Stimulated activated CD4-positive, alpha-beta T cell treated with anti-CD3 and anti-CD28 coated beads, Interleukin-1b, Interleukin-23, amount 100 ng/mL, for 24 hours (primary cell): ENCODE measurements around the gene KDM1A.
A peak's percentile ranks its signal among the peaks of the same experiment; 100 is the strongest.

Source experiments
- DNase-seq, 4 experiments: peaks; one replicate each; pipeline ENCODE4 v3.0.0-alpha.2; 2020; ENCODE audit warnings: low read depth in 4 of 4, low spot score in 1 of 4

Gene KDM1A

DNA sequence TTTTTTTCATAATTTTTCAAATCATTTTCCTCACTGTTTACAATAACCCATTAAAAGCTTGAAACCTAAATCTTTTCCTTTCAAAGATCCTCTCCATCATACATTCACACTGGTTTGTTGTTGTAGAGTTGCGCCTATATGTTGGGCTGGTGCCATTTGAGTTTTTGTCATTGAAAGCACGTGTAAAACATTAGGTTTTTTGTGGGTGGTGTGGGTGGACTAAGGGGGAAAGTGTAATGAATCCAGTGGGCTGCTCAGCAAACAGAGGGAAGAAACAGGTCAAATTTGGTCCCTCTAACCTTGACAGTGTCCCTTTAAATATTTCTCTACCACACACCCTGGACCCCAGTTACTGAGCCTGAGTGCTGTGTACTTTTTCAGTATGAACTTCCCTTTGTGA lies 46.8 kb downstream of the KDM1A start:
- no peak for DNase-seq

DNA sequence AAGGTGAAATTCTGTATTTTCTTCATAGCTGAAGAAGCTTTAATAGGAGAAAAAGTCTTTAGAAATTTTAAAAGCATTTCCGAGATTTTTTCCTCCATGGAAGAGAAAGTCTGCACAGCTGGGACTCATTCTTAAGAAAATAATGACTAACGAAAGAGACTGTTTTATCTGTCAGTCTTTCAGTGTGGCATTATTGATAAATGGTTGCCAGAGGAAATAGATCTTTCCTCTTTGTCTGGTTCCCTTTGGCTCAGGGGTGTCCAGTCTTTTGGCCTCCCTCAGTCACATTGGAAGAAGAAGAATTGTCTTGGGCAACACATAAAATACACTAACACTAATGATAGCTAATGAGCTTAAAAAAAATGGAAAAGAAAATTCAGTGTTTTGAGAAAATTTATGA lies 49.9 kb downstream of the KDM1A start:
- no peak for DNase-seq

DNA sequence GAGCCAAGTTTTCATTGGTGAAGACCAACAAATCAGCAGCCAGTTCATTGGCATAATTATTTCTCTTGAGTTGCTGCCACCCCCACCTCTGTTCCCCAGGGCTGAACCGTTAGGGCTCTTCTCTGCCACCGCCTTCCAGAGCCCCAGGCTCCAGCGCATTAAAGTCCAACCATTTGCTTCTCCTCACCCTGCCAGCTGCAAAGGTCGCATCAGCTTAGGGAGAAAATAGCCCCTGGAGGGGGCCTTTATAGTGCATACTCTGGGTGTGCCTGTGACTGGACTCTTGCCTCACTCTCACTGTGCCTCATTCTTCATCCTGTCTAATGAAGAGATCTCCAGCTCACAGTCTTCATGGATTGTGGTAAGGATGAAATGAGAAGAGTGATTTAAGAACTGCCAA lies 50.4 kb downstream of the KDM1A start:
- no peak for DNase-seq

DNA sequence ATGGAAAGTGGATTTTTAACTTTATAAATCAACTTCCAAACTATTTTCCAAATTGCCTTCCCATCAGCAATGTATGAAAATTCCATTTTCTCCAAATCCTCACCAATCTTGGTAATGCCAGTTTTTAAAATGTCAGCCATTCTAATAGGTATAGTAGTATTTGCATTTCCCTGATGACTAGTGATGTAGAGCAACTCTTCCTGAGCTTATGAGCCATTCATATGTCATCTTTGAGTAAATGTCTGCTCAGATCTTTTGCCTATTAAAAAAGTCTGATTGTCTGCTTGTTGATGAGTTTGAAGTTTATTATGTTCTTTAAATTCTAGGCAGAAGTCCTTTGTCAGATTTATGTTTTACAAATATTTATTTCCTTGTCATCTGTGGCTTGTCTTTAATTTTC lies 54.7 kb downstream of the KDM1A start:
- no peak for DNase-seq

DNA sequence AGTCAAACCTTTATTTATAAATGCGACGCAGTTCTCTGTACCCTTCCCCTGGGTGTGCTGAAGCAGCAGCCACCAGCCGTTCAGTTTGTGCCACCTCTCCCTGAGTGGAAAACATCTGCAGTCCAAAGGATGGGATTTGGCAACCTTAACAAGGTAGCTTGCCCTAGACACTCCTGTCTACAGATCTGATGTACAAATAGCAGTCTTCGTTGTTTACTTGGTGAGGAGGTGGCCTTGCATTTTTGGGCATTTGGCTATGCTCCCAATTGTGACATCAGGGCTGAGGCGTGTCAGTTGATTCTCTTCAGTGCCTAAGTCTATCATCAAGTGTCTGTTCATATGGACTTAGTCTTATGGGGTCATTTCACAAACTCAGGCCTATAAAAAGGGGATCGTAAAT lies 59.8 kb downstream of the KDM1A start:
- DNase-seq = no peak

DNA sequence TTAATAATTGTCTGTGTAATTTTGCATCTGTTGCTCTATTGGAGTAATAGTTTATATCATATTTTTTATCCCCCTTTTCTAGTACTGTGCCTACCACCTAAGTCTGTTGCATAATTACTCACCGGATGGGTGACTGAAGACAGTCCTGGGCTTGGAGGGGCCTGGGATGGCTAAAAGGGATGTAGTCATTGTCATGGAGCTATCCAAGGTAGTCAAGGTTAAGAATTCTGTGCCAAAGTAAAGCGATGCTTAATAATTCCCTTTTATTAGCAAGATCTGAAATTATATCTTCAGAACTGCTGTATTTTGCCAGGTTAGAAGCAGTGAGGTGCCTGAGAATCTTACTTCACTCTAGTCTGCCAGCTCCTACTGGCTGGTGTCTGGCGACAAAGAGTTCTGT lies 61.6 kb downstream of the KDM1A start:
- no peak for DNase-seq

DNA sequence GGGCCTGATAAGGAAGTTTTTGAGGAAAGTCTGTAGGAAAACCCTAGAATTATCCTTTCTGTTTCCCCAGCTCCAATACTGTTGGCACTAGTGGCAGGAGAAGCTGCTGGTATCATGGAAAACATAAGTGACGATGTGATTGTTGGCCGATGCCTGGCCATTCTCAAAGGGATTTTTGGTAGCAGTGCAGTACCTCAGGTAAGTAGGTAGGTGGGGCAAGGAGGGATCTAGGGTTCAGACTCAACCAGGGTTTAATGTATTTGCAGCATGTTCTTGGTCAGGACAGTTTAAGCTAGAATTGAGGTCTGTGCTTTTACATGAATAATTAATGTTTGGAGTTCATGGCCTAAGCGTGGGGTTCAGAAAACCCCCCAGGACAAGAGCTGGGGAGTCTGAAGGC lies 62.1 kb downstream of the KDM1A start:
- no peak for DNase-seq

DNA sequence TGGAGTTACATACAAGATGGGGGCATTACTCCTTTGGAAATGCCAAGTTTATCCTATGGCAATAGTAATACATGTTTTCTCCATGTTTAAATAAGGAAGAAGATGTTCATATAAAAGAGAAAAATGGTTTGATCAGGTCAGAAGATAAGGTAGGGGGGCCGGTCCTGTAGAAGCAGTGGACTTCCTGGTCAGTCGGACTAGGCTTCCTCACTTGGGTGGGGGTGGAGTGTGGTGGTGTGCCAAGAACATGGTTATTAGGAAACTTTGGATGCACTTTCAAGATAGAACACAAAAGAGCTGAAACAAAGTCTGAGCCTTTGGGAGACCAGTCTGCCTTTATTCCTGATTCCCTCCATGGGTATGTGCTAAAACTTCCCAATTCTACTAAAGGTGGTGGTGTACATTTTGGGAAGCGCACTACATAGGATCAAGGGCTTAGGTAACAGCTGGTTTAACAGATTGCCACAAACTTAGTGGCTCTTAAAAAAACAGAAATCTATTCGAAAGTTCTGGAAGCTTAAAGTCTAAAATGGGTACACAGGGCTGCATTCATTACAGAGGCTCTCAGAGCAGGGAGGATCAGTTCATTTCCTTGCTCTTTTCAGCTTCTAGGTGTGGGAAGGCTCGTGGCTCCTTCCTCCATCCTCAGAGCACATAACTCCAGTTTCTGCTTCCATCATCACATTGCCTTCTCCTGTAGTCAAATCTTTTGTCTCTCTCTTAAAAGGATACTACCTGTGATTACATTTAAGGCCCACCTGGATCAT lies 64.6 kb downstream of the KDM1A start:
- no peak for DNase-seq

DNA sequence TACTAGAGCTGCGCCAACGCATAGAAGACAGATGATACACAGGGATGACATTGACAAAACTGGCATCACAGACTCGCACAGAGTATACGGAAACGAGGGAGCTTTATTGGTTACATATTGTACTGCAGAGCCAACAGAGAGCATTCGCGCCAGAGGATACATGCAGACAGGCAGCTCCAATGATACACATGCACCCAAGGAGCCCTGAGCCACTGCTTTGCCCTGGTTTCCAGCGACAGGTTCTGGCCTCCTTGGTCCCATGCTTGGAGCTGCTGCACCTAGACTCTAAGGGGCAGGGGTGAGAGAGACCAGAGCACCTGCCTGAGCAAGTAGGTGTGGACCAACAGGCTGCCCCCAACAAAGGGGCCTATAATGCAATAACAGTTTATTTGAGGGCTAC lies 65.6 kb downstream of the KDM1A start:
- no peak for DNase-seq

DNA sequence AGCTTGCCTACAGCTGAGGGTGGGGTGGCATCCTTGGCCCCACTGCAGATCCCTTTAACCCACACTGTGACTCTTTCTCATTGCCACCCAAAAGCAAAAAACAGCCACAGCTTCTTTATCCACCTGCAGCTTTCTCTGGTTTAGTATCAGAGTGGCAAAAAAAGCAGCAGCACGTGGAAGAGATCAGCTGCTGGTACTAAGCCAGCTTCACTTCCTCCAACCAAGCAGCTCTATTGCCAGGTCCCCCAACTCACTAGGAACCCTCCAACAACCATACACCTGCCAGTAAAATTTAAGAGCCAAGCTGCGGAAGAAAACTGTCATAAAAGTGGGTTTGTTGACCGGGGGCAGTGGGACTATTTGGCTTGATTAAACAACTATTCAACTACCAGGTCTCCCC lies 66.4 kb downstream of the KDM1A start:
- DNase-seq = no peak

DNA sequence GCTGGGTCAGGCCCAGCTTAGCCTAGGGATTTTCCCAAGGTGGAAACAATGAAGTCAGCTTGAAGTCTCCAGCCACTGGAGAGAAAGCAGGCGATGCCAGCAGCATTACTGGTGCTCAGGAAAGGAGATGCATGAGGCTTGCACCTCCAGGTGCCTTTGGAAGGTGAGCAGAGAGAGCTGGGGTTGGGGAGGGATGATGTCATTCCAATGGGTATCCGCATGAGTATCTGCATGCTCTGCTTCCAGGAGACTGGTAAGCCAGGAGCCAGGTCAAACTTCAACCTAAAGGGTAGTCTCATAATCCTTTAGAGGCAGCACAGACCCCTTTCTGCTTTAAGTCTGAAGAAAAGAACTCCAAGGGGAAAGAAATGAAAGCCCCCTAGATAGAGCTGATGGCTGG lies 68.8 kb downstream of the KDM1A start:
- DNase-seq = no peak

DNA sequence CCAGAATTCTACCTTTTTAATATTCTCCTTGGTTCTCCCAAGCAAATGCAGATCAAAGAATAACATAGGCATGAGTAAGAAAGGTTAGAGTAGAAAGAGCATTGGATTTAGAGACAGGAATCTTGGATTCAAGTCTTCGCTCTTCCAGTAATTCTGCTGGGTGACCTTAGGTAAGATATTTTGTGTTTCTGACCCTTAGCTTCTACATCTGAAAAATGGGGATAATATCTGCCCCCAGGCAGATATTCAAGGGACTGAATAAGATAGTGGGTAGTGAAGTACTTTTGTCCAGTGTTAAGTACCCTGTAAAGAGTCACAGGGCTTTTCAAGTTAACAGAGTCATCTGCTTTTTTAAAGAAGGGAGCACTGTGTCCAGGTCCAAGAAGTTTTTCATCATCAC lies 70.8 kb downstream of the KDM1A start:
- no peak for DNase-seq

DNA sequence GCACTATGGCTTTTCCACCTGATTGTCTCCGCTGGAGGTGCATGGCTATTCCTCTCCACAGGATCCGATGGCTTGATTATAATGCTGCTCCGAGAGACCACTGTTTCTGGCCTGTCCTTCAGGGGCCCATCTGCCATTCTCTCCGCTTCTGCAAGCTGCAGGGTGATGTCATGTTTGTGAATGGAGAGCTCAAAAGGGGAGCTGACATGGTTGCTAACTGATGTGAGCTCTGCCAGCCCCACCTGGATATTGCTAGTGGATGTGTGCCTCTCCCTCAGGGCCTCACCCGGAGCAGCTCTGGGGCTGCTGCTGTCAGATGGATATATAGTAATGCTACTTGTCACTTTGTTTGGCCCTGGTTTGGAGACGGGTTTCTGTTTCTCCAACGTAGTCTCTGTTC lies 72.3 kb downstream of the KDM1A start:
- DNase-seq = no peak

DNA sequence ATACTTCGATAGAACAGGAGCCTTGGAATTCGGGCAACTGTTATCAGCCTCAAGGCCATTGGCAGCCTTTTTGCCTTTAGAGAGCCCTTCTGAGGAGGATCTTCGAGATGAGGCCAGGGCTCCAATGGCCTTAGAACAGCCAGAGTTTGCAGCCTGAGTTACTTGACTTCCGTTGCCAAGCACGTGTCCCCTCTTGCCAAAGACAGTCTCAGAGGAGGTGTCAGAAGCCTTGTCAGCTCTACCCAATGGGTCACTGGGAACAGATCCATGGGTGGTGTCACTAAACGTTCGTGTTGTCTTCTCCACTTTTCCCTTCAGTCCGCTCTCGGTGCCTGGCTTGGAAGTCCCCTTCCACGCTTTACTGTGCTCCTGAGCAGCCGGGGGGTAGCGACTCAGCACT lies 73.2 kb downstream of the KDM1A start:
- no peak for DNase-seq

DNA sequence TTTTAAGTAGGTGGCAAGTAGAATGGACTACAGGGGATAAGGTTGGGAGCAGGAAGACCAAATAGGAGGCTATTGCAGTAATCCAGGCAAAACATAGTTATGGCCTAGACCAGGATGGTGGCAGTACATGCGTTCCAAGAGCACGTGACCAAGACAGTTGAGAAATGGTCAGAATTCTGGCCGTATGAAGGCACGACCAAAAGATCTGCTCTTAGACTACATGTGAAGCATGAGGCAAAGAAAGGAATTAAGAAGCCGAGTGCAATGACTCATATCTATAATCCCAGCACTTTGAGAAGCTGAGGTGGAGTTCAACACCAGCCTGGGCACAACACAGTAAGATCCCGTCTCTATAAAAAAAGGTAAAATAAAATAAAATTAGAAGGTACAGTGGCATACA lies 78.0 kb downstream of the KDM1A start:
- no peak for DNase-seq

DNA sequence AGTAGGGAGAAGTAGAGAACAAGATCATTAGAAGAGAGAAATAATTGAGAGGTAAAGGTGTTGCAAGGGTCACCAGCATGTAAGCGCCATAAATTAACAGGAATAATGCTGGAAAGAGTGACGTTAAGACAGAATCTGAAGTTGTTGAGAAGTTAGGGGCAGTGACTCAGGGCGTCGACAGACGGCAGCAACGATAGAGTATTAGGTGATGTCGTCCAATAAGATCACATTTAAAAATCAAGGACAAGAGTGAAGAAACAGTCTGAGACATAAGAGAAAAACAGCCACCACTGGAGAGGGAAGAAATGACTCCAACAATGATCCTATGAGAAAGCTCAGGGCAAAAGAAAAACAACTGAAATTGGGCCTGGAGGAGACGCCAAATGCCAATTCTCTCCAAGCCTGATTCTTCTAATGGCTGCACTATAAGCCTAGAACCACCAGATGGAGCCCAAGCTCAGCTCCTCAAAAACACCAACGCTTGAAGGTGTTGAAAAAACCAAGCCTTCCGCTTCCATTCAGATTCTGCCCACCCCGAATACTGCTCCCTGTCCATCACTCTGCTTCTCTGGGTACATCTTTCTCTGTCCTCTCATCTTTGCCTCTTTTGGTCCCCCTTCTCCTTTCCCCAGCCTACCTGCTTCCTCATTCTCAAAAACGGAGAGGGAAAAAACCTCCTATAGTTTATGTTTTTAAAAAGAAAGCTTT lies 79.3 kb downstream of the KDM1A start:
- DNase-seq = peak in 3 of 4 experiments; percentile 27 to 43 (median 32)

DNA sequence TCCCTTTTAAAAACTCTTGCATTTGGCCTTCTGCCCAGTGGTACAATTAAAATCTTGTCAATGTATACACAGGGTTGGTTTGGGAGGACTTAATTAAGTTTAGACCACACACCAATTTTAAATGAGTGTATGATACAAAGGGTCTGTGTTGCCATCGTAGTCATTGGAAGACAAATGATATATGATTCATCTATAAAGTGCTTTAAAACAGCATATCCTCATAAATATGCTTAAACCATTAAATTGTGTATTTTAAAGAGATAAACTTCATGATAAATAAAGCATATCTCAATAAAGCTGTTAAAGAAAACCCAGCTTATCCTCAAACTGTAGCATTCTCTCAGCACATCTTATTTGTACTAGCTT lies 79.9 kb downstream of the KDM1A start:
- no peak for DNase-seq

DNA sequence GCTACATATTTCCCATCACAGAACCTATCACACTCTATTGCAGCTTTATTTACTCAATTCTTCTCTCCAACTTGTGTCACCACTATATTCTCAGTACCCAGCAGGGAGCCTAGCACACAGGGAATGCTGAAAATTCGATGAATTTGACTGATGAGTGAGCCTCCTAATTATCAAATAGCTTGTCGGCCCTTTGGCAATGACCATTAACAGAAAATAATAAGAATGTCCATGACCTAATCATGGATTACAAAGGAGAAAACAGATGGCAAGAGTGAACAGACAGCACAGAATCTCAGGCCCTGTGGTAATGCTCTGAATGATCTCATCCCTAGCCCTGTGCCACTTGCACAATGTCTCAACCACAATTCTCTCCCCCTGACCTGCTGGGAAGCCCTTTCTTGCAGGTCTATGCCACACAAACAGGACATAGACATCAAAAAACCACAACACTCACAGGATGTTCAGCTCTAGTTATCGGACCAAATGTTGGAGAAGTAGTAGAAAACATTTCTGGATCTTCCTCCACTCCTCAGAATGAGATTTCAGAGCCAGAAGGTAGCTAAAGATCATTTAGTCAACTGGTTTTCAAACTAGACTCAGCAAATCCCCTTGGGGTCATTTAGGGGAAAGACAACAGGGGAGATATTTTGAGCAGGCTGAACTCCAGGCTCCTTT lies 80.9 kb downstream of the KDM1A start:
- DNase-seq = no peak

DNA sequence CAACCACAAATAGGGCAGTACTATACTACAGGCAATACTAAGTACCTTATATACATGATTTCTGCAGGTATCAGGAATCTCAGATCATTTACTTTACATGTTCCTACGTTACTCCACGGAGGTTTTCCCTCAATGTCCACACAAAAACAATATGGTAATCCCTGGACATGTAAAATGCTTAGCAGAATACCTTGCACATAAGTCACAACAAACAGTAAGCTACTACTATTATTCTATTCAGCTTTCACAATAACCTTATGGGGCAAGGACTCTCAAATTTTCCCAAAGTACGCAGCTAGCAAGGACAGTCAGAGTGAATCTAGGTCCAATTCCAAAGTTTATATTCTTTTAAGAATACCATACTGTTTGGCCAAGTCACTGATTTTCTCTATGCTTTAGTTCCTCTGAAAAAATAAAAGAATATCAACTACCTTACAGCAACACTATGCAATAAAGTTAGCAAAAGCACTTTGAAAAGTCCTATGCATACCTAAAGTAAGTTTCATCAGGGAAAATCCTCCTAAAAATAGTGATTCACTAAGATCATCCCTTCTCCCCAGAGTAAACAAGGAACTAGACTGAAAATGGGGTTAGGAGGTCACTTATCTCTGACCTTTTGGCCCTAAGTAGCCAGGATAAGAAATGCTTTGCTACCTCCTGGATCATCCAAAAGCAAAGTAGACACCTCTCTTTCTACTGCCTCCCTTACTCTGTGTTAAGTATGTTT lies 82.0 kb downstream of the KDM1A start:
- no peak for DNase-seq

DNA sequence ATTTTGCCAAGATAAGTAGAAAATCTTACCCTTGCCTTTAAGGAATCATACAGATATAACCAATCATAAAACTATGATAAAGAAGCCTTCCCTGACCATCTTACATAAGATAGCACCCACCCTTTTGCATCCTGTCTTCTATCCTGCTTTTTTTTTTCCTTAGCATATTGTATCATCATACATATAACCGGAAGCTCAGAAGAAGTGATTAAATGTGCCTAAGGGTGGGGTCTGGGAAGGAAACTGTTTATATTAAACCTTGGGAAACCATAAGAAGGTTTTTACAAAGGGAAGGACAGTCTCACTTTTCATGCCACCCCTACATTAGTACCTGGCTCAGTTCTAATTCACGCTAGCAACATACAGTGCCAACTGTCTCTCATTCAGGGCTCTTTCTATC lies 82.6 kb downstream of the KDM1A start:
- no peak for DNase-seq

DNA sequence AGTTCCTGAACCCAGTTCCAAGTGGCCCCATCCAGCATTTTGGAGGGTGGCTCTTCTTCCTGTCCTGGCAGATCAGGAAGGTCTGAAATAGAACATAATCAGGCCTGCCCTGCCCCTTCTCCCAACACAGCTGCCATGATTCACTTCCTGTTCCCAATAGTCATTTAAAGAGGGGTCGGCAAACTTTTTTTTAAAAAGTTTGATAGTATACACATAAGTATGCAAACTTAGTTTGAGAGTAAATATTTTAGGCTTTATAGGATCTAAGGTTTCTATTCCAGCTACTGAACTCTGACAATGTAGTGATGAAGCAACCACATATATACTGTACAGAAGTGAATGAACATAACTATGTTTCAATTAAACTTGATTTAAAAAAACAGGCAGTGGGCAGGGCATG lies 83.0 kb downstream of the KDM1A start:
- no peak for DNase-seq
